ENCODE results near the gene NECAB2. TPM values are rescaled to one million over a fixed set of nuclear protein-coding genes. Genes with fewer than 3 reads are reported as not detected.

The NECAB2 gene
- total and polyA plus RNA-seq, 4 donors: 0.10 to 0.57 (median 0.39) TPM

GRCh38 chr16:84047206-84047605 is 79.2 kb downstream of the NECAB2 start:
- no peaks in the 10 kb centered on the region for H3K9me3 ChIP-seq (ENCODE audit: control insufficient read depth in 4 of 4, insufficient read depth in 3 of 4, low read length in 3 of 4)
- peaks cover 0 to 4% (median 0%) of the 10 kb centered on the region in 3 donors for H3K27me3 ChIP-seq (ENCODE audit: control insufficient read depth in 3 of 3, insufficient read depth in 3 of 3, low read length in 2 of 3)
- WGBS, 2 donors: 86 to 87% methylated on average over 6 of the region's 6 CpGs
- H3K27ac ChIP-seq (ENCODE audit: low read depth in 1 of 2, low read length in 1 of 2): no peak overlapping the region
- no peak overlapping the region for H3K4me3 ChIP-seq
- TF ChIP-seq, protein P1, sequence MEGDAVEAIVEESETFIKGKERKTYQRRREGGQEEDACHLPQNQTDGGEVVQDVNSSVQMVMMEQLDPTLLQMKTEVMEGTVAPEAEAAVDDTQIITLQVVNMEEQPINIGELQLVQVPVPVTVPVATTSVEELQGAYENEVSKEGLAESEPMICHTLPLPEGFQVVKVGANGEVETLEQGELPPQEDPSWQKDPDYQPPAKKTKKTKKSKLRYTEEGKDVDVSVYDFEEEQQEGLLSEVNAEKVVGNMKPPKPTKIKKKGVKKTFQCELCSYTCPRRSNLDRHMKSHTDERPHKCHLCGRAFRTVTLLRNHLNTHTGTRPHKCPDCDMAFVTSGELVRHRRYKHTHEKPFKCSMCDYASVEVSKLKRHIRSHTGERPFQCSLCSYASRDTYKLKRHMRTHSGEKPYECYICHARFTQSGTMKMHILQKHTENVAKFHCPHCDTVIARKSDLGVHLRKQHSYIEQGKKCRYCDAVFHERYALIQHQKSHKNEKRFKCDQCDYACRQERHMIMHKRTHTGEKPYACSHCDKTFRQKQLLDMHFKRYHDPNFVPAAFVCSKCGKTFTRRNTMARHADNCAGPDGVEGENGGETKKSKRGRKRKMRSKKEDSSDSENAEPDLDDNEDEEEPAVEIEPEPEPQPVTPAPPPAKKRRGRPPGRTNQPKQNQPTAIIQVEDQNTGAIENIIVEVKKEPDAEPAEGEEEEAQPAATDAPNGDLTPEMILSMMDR (IDR thresholded peaks at IDR 0.05; ENCODE audit: control extremely low read depth, extremely low read depth): no peak
- H3K36me3 ChIP-seq (ENCODE audit: control insufficient read depth in 4 of 4, insufficient read depth in 4 of 4, low read length in 4 of 4): peaks cover 0 to 21% (median 2%) of the 10 kb centered on the region in 4 donors
- no peak overlapping the region for H3K9ac ChIP-seq (ENCODE audit: insufficient read depth in 1 of 2, low read length in 2 of 2)
- peaks cover 0 to 4% (median 0%) of the 10 kb centered on the region in 5 donors for H3K4me1 ChIP-seq (ENCODE audit: control insufficient read depth in 5 of 5, insufficient read depth in 5 of 5, low read length in 5 of 5)
- ATAC-seq (ENCODE audit: insufficient read depth, low FRiP score) (no peak), DNase-seq (no peak)

DNA sequence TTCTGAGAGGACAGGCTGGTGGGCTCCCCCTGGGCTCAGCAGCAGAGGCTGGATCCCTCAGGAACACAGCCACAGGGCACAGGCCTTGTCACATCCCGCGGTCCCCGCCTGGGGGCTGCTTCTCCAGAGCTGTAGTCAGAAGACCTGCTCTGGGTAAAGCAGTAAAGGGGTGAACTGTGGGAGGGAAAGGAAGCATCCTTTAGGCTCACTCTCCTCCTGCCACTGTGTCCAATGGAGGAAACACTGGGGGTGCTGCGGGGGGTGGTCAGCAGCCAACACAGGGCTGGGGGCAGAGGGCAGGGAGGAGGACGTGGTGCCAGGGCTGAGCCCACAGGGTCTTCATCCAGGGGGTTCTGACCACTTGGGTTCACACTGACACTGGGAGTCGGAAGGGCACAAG is 79.6 kb downstream of the NECAB2 start:
- WGBS, 2 donors: 84 to 95% methylated on average over 6 of the region's 6 CpGs
- Histone ChIP-seq H3K4me3 (no peak overlapping the region), H3K4me1 (ENCODE audit: control insufficient read depth in 5 of 5, insufficient read depth in 5 of 5, low read length in 5 of 5) (peaks cover 0 to 4% (median 0%) of the 10 kb centered on the region in 5 donors), H3K27me3 (ENCODE audit: control insufficient read depth in 3 of 3, insufficient read depth in 3 of 3, low read length in 2 of 3) (peaks cover 0 to 4% (median 0%) of the 10 kb centered on the region in 3 donors), H3K9me3 (ENCODE audit: control insufficient read depth in 4 of 4, insufficient read depth in 3 of 4, low read length in 3 of 4) (no peaks in the 10 kb centered on the region), H3K36me3 (ENCODE audit: control insufficient read depth in 4 of 4, insufficient read depth in 4 of 4, low read length in 4 of 4) (peaks cover 0 to 24% (median 2%) of the 10 kb centered on the region in 4 donors), H3K9ac (ENCODE audit: insufficient read depth in 1 of 2, low read length in 2 of 2) (no peak overlapping the region), H3K27ac (ENCODE audit: low read depth in 1 of 2, low read length in 1 of 2) (no peak overlapping the region)
- TF ChIP-seq, protein P1 (IDR thresholded peaks at IDR 0.05; ENCODE audit: control extremely low read depth, extremely low read depth): no peak
- ATAC-seq (ENCODE audit: insufficient read depth, low FRiP score) (no peak), DNase-seq (no peak)

GRCh38 chr16:84048270-84048669 is 80.2 kb downstream of the NECAB2 start:
- TF ChIP-seq, protein P1 (IDR thresholded peaks at IDR 0.05; ENCODE audit: control extremely low read depth, extremely low read depth): no peak
- WGBS, 2 donors: 82 to 88% methylated on average over 7 of the region's 7 CpGs
- Histone ChIP-seq H3K4me3 (no peak overlapping the region), H3K36me3 (ENCODE audit: control insufficient read depth in 4 of 4, insufficient read depth in 4 of 4, low read length in 4 of 4) (peaks cover 0 to 26% (median 2%) of the 10 kb centered on the region in 4 donors), H3K4me1 (ENCODE audit: control insufficient read depth in 5 of 5, insufficient read depth in 5 of 5, low read length in 5 of 5) (no peaks in the 10 kb centered on the region), H3K27me3 (ENCODE audit: control insufficient read depth in 3 of 3, insufficient read depth in 3 of 3, low read length in 2 of 3) (peaks cover 0 to 4% (median 0%) of the 10 kb centered on the region in 3 donors), H3K9ac (ENCODE audit: insufficient read depth in 1 of 2, low read length in 2 of 2) (no peak overlapping the region), H3K27ac (ENCODE audit: low read depth in 1 of 2, low read length in 1 of 2) (no peak overlapping the region), H3K9me3 (ENCODE audit: control insufficient read depth in 4 of 4, insufficient read depth in 3 of 4, low read length in 3 of 4) (no peaks in the 10 kb centered on the region)
- no peak for DNase-seq
- no peak for ATAC-seq (ENCODE audit: insufficient read depth, low FRiP score)

GRCh38 chr16:84048871-84049270 is 80.8 kb downstream of the NECAB2 start:
- Histone ChIP-seq H3K36me3 (ENCODE audit: control insufficient read depth in 4 of 4, insufficient read depth in 4 of 4, low read length in 4 of 4) (peaks cover 0 to 30% (median 4%) of the 10 kb centered on the region in 4 donors), H3K9me3 (ENCODE audit: control insufficient read depth in 4 of 4, insufficient read depth in 3 of 4, low read length in 3 of 4) (no peaks in the 10 kb centered on the region), H3K9ac (ENCODE audit: insufficient read depth in 1 of 2, low read length in 2 of 2) (no peak overlapping the region), H3K4me1 (ENCODE audit: control insufficient read depth in 5 of 5, insufficient read depth in 5 of 5, low read length in 5 of 5) (no peaks in the 10 kb centered on the region), H3K27me3 (ENCODE audit: control insufficient read depth in 3 of 3, insufficient read depth in 3 of 3, low read length in 2 of 3) (peaks cover 0 to 4% (median 0%) of the 10 kb centered on the region in 3 donors), H3K27ac (ENCODE audit: low read depth in 1 of 2, low read length in 1 of 2) (no peak overlapping the region), H3K4me3 (no peak overlapping the region)
- ATAC-seq (ENCODE audit: insufficient read depth, low FRiP score): no peak
- no peak for DNase-seq
- TF ChIP-seq, protein P1 (IDR thresholded peaks at IDR 0.05; ENCODE audit: control extremely low read depth, extremely low read depth): no peak
- 95 to 98% methylated on average over 13 of the region's 13 CpGs for WGBS, 2 donors

Measured in lung (tissue), 12 donors.